H1 (cell line): ENCODE measurements around the gene PDZRN3. TPM values are rescaled to one million over a fixed set of nuclear protein-coding genes. Genes with fewer than 3 reads are reported as not detected.

Experiments
- CTCF ChIA-PET: fragments of 300-600 bp; sonication (Branson Sonifier 250); formaldehyde crosslinking; loops from one replicate; lab custom pipeline; 2021; ENCODE audit not compliant: partially characterized antibody; lab: Charles Lee
- POLR2A ChIA-PET: fragments of 300-600 bp; sonication (Branson Sonifier 250); formaldehyde crosslinking; loops from one replicate; lab custom pipeline; 2021; ENCODE audit warnings: inconsistent platforms; ENCODE audit not compliant: partially characterized antibody; lab: Charles Lee
- DNase-seq, 2 experiments: peaks; one replicate each; pipeline versions ENCODE4 v3.0.0 to v3.0.0-alpha.2; 2010 to 2022; ENCODE audit warnings: low spot score in 2 of 2, low read depth in 1 of 2, mixed read lengths in 1 of 2
- FAIRE-seq: peaks from 2 replicates; lab custom pipeline; 2011; peaks lifted over from hg19 to GRCh38; lab: Jason Lieb, UNC
- H2AFZ ChIP-seq: 2 replicates; pipeline ENCODE4 v1.8.1; 2012; ENCODE audit warnings: low read length, inconsistent platforms
- H2AK5ac ChIP-seq: 2 replicates; pipeline ENCODE4 v1.6.1; 2013; ENCODE audit warnings: low read depth, low read length
- H2BK120ac ChIP-seq: replicated peaks from 2 replicates; pipeline ENCODE3; 2013; ENCODE audit warnings: low read depth, low read length, inconsistent platforms
- H2BK12ac ChIP-seq: 2 replicates; pipeline ENCODE4 v1.6.1; 2013; ENCODE audit warnings: low read depth, low read length
- H2BK15ac ChIP-seq: 2 replicates; pipeline ENCODE4 v1.6.1; 2013; ENCODE audit warnings: low read length
- H2BK20ac ChIP-seq: 2 replicates; pipeline ENCODE4 v1.6.1; 2013; ENCODE audit warnings: low read length
- H2BK5ac ChIP-seq: 2 replicates; pipeline ENCODE4 v1.6.1; 2013; ENCODE audit warnings: low read depth, low read length
- H3K14ac ChIP-seq: 2 replicates; pipeline ENCODE4 v1.6.1; 2013; ENCODE audit warnings: inconsistent platforms; ENCODE audit not compliant: insufficient read length
- H3K18ac ChIP-seq: 2 replicates; pipeline ENCODE4 v1.6.1; 2013; ENCODE audit warnings: low read length; ENCODE audit errors: extremely low read depth
- H3K23ac ChIP-seq: 2 replicates; pipeline ENCODE4 v1.6.1; 2013; ENCODE audit warnings: inconsistent platforms; ENCODE audit not compliant: insufficient read length
- H3K23me2 ChIP-seq: 2 replicates; pipeline ENCODE4 v1.6.1; 2013; ENCODE audit warnings: low read depth, low read length
- H3K27ac ChIP-seq: 2 replicates; pipeline ENCODE4 v1.6.1; 2011; ENCODE audit warnings: low read depth, low read length, inconsistent platforms
- H3K27me3 ChIP-seq, 4 experiments: replicated peaks in 1 of 4; 1 replicate in 1 of 4; 2 replicates in 3 of 4; pipeline versions ENCODE4 v1.6.1 to v1.8.1; 2011 to 2013; ENCODE audit warnings: low read length in 3 of 4, mild to moderate bottlenecking in 3 of 4, inconsistent platforms in 2 of 4, mixed read lengths in 2 of 4, moderate library complexity in 1 of 4; ENCODE audit not compliant: control insufficient read depth in 3 of 4, insufficient read depth in 3 of 4; ENCODE audit errors: extremely low read depth in 1 of 4
- H3K36me3 ChIP-seq, 4 experiments: 2 replicates each; pipeline versions ENCODE4 v1.6.1 to v1.8.1; 2011 to 2013; ENCODE audit warnings: mild to moderate bottlenecking in 4 of 4, low read length in 3 of 4, moderate library complexity in 2 of 4, control low read depth in 1 of 4, inconsistent platforms in 1 of 4; ENCODE audit not compliant: insufficient read depth in 4 of 4, control insufficient read depth in 2 of 4
- H3K4ac ChIP-seq: replicated peaks from 2 replicates; pipeline ENCODE3; 2013; ENCODE audit warnings: low read length, low read depth, mixed read lengths, inconsistent platforms; ENCODE audit not compliant: insufficient read length
- H3K4me1 ChIP-seq, 4 experiments: replicated peaks in 1 of 4; 1 replicate in 1 of 4; 2 replicates in 3 of 4; pipeline versions ENCODE4 v1.6.1 to v1.8.1; 2011 to 2013; ENCODE audit warnings: low read length in 3 of 4, inconsistent platforms in 2 of 4, mixed read lengths in 1 of 4; ENCODE audit not compliant: insufficient read depth in 4 of 4, control insufficient read depth in 3 of 4
- H3K4me2 ChIP-seq, 2 experiments: 2 replicates each; pipeline versions ENCODE4 v1.6.1 to v1.8.1; 2011 to 2013; ENCODE audit warnings: low read depth in 2 of 2, low read length in 2 of 2, control low read depth in 1 of 2, inconsistent platforms in 1 of 2, mild to moderate bottlenecking in 1 of 2; ENCODE audit not compliant: insufficient read depth in 1 of 2
- H3K4me3 ChIP-seq, 4 experiments: fragments of 200-600, 300-600 bp in 1 of 4; sonication (generic), shearing (Covaris generic), sonication (Bioruptor Twin) in 1 of 4; 2 replicates each; pipeline versions ENCODE4 v1.5.1 to v1.8.1; 2011 to 2016; ENCODE audit warnings: low read length in 4 of 4, low read depth in 3 of 4, control low read depth in 2 of 4, inconsistent platforms in 2 of 4, mild to moderate bottlenecking in 2 of 4, mixed read lengths in 1 of 4, moderate library complexity in 1 of 4; ENCODE audit not compliant: insufficient read depth in 2 of 4; ENCODE audit errors: extremely low read depth in 1 of 4
- H3K56ac ChIP-seq: replicated peaks from 2 replicates; pipeline ENCODE3; 2013; ENCODE audit warnings: low read depth, mild to moderate bottlenecking, mixed read lengths, low read length, inconsistent platforms; ENCODE audit not compliant: insufficient read length
- H3K79me1 ChIP-seq: 2 replicates; pipeline ENCODE4 v1.6.1; 2013; ENCODE audit warnings: low read depth, low read length, control low read depth
- H3K79me2 ChIP-seq, 2 experiments: 2 replicates each; pipeline versions ENCODE4 v1.6.1 to v1.8.1; 2012 to 2013; ENCODE audit warnings: low read length in 2 of 2, mild to moderate bottlenecking in 2 of 2, inconsistent platforms in 1 of 2; ENCODE audit not compliant: insufficient read depth in 2 of 2, control insufficient read depth in 1 of 2
- H3K9ac ChIP-seq, 4 experiments: replicated peaks in 1 of 4; 1 replicate in 1 of 4; 2 replicates in 3 of 4; pipeline versions ENCODE4 v1.6.1 to v1.8.1; 2011 to 2013; ENCODE audit warnings: low read depth in 3 of 4, low read length in 3 of 4, control low read depth in 2 of 4, mild to moderate bottlenecking in 2 of 4, moderate library complexity in 2 of 4, inconsistent platforms in 1 of 4; ENCODE audit errors: extremely low read depth in 1 of 4
- H3K9me3 ChIP-seq, 2 experiments: 2 replicates each; pipeline versions ENCODE4 v1.6.1 to v1.8.1; 2012 to 2013; ENCODE audit warnings: mild to moderate bottlenecking in 2 of 2, moderate library complexity in 2 of 2, control low read depth in 1 of 2, inconsistent platforms in 1 of 2, low read depth in 1 of 2, low read length in 1 of 2, mixed read lengths in 1 of 2; ENCODE audit not compliant: insufficient read depth in 2 of 2
- H4K20me1 ChIP-seq, 2 experiments: replicated peaks in 1 of 2; 2 replicates each; pipeline versions ENCODE3 to v1.8.1; 2011 to 2013; ENCODE audit warnings: inconsistent platforms in 2 of 2, low read length in 2 of 2, mild to moderate bottlenecking in 1 of 2; ENCODE audit not compliant: insufficient read depth in 2 of 2, control insufficient read depth in 1 of 2
- H4K5ac ChIP-seq: 2 replicates; pipeline ENCODE4 v1.6.1; 2013; ENCODE audit warnings: low read length, low read depth, mixed read lengths, inconsistent platforms; ENCODE audit not compliant: insufficient read length
- H4K8ac ChIP-seq: 2 replicates; pipeline ENCODE4 v1.8.0; 2013; ENCODE audit warnings: mild to moderate bottlenecking, moderate library complexity, low read length, inconsistent platforms; ENCODE audit not compliant: insufficient read depth; ENCODE audit errors: extremely low read depth
- H4K91ac ChIP-seq: replicated peaks from 2 replicates; pipeline ENCODE3; 2013; ENCODE audit warnings: low read length, mixed read lengths, inconsistent platforms; ENCODE audit not compliant: insufficient read length
- CBX8 ChIP-seq: fragments of 300-800, 300-1000 bp; sonication (generic); IDR thresholded peaks from 2 replicates; pipeline ENCODE4 v1.7.1; 2016; ENCODE audit warnings: low read depth, low read length, borderline replicate concordance
- CTBP2 ChIP-seq: IDR thresholded peaks from 2 replicates; pipeline ENCODE4 v1.7.0; 2011; ENCODE audit warnings: borderline replicate concordance, mild to moderate bottlenecking, moderate library complexity, mixed read lengths, low read length; ENCODE audit not compliant: insufficient read depth, insufficient read length
- RBBP5 ChIP-seq: IDR thresholded peaks from 2 replicates; pipeline ENCODE4 v1.7.1; 2012; ENCODE audit warnings: low read depth, mild to moderate bottlenecking, inconsistent platforms, low read length, moderate library complexity, borderline replicate concordance
- SIN3A ChIP-seq, 2 experiments: IDR thresholded peaks in 1 of 2; conservative IDR thresholded peaks in 1 of 2; 2 replicates each; pipeline ENCODE4 v1.6.1; 2011 to 2012; ENCODE audit warnings: low read length in 2 of 2, improper control_type of control experiment in 1 of 2, low read depth in 1 of 2, mild to moderate bottlenecking in 1 of 2
- SP4 ChIP-seq: IDR thresholded peaks from 2 replicates; pipeline ENCODE4 v1.6.1; 2012; ENCODE audit warnings: low read length, inconsistent platforms
- SUZ12 ChIP-seq: fragments of 200-600 bp; sonication (generic); IDR thresholded peaks from 2 replicates; pipeline ENCODE4 v1.6.1; 2012; ENCODE audit warnings: mild to moderate bottlenecking, inconsistent platforms, low read length, moderate library complexity, mixed read lengths
- whole genome bisulfite sequencing, 2 experiments: shearing (Covaris generic) in 1 of 2; methylation state at CpG; one replicate each; pipeline versions ENCODE4 v1.1.6 to v1.1.7; 2013 to 2015; ENCODE audit warnings: low lambda C conversion rate in 2 of 2, mixed read lengths in 2 of 2, inconsistent platforms in 1 of 2, low coverage in 1 of 2, missing lambda C conversion rate in 1 of 2; ENCODE audit not compliant: insufficient replicate concordance in 2 of 2, insufficient coverage in 1 of 2, insufficient read length in 1 of 2; ENCODE audit errors: extremely low coverage in 1 of 2, missing lambda C conversion rate in 1 of 2; 5-methylcytosine and 5-hydroxymethylcytosine counted together
- polyA plus RNA-seq, 7 experiments: library from polyadenylated mRNA; depleted of rRNA in 3 of 7; stranded (reverse) in 5 of 7; unstranded in 2 of 7; fragments of >200 nt in 5 of 7; fragments of 200-250 nt in 2 of 7; gene quantifications; 1 replicate in 5 of 7; 2 replicates in 1 of 7; 4 replicates in 1 of 7; pipeline versions ENCODE4 v1.2.1 to v1.2.3, GENCODE V29; 2011 to 2013; ENCODE audit warnings: missing spikeins in 2 of 7, mixed read lengths in 2 of 7
- total RNA-seq: library from RNA; stranded (reverse); fragmentation: NEBNext Ultra II Directional; extraction: Animal tissue kit (Norgen Biotek cat#: 25700); gene quantifications from 2 replicates; pipeline ENCODE4 v1.2.1, GENCODE V29; 2021

The PDZRN3 gene
- total and polyA plus RNA-seq, 2 of the 8 experiments (the other 6 are each of a cell fraction or from before 2014, with no cell fraction given), result 4.2 to 20.5 TPM

DNA sequence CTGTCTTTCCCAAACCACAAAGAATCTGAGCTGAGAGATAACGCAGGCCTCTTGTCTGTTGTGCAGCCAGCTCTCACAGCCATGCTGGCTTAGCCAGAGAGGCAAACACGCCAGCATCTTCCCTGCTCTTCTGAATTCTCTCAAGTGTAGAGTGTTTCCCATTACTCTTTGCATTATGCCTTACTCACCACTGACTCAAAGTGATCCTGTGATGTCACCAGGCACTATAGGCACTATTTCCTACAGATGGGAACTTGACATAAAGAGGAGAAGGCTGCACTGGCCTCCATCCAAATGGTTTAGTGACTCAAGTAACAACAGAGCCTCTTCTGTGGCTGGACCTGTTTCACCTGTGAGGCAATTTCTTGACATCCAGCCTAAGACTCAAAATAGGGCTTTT, 44.4 kb downstream of the PDZRN3 start:
- ChIA-PET POLR2A (no interaction called here), CTCF (no interaction called here)
- DNase-seq (no peak), FAIRE-seq (no peak)
- H3K79me2 ChIP-seq, result no peaks in the 10 kb centered on the region
- H3K23me2 ChIP-seq, result no peaks in the 10 kb centered on the region
- no peak overlapping the region for H3K14ac ChIP-seq
- H3K27ac ChIP-seq, result no peak overlapping the region
- H3K4ac ChIP-seq, result no peak overlapping the region
- peaks cover 0 to 6% of the 10 kb centered on the region in 2 experiments for H4K20me1 ChIP-seq
- H3K9me3 ChIP-seq, result no peaks in the 10 kb centered on the region
- no peak overlapping the region for H3K18ac ChIP-seq
- no peak overlapping the region for H2BK20ac ChIP-seq
- TF ChIP-seq RBBP5 (no peak), SP4 (no peak), CBX8 (no peak), CTBP2 (no peak), SUZ12 (no peak), SIN3A (conservative IDR thresholded peaks at IDR 0.05 in 1 of 2, IDR thresholded peaks at IDR 0.05 in 1 of 2; ENCODE audit: low read depth in 1 of 2, low read length in 2 of 2) (no peak)
- TF ChIP-seq, all 59 proteins: peak for 0
- no peak overlapping the region for H4K91ac ChIP-seq
- no peak overlapping the region for H2BK15ac ChIP-seq
- H3K4me2 ChIP-seq, result no peak overlapping the region
- H3K27me3 ChIP-seq, result no peaks in the 10 kb centered on the region
- no peak overlapping the region for H3K9ac ChIP-seq
- H3K36me3 ChIP-seq, result no peaks in the 10 kb centered on the region
- H3K56ac ChIP-seq, result no peak overlapping the region
- no peak overlapping the region for H4K8ac ChIP-seq
- H3K23ac ChIP-seq, result no peak overlapping the region
- no peak overlapping the region for H2BK12ac ChIP-seq
- no peak overlapping the region for H4K5ac ChIP-seq
- H2BK5ac ChIP-seq, result no peak overlapping the region
- whole genome bisulfite sequencing, 2 experiments, result 91% methylated on average over 2 of the region's 2 CpGs; no CpG with 5 or more reads in 1 of the 2 experiments
- no peak overlapping the region for H2AK5ac ChIP-seq
- no peaks in the 10 kb centered on the region for H3K4me1 ChIP-seq
- H3K4me3 ChIP-seq, result no peak overlapping the region
- no peak overlapping the region for H2BK120ac ChIP-seq
- H3K79me1 ChIP-seq, result no peaks in the 10 kb centered on the region
- no peak overlapping the region for H2AFZ ChIP-seq
